Astrocyte (in vitro differentiated cells and primary cell): ENCODE results near the gene ADCY2. TPM values are rescaled to one million over a fixed set of nuclear protein-coding genes. Genes with fewer than 3 reads are reported as not detected.

Experiments used
- DNase-seq: peaks from one replicate; pipeline ENCODE4 v3.0.0-alpha.2; 2010; ENCODE audit warnings: low read depth
- FAIRE-seq: peaks from 2 replicates; lab custom pipeline; 2011; peaks lifted over from hg19 to GRCh38; lab: Jason Lieb, UNC
- H2AFZ ChIP-seq: 2 replicates; pipeline ENCODE4 v1.6.0; 2012; ENCODE audit warnings: low read depth, low read length, inconsistent platforms
- H3K27ac ChIP-seq: 2 replicates; pipeline ENCODE4 v1.5.1; 2011; ENCODE audit warnings: low read depth, low read length, inconsistent platforms
- H3K27me3 ChIP-seq: 2 replicates; pipeline ENCODE4 v1.6.0; 2011; ENCODE audit warnings: low read length, inconsistent platforms; ENCODE audit not compliant: insufficient read depth
- H3K36me3 ChIP-seq: 2 replicates; pipeline ENCODE4 v1.5.1; 2011; ENCODE audit warnings: low read length, inconsistent platforms; ENCODE audit not compliant: insufficient read depth
- H3K4me1 ChIP-seq: 2 replicates; pipeline ENCODE4 v1.5.1; 2011; ENCODE audit warnings: low read length, inconsistent platforms; ENCODE audit not compliant: insufficient read depth
- H3K4me2 ChIP-seq: 2 replicates; pipeline ENCODE4 v1.6.0; 2012; ENCODE audit warnings: low read length, inconsistent platforms
- H3K4me3 ChIP-seq: 2 replicates; pipeline ENCODE4 v1.5.1; 2011; ENCODE audit warnings: low read depth, mild to moderate bottlenecking, low read length, inconsistent platforms; ENCODE audit not compliant: insufficient read depth
- H3K79me2 ChIP-seq: 2 replicates; pipeline ENCODE4 v1.6.0; 2012; ENCODE audit warnings: mild to moderate bottlenecking, low read length, inconsistent platforms; ENCODE audit not compliant: insufficient read depth
- H3K9ac ChIP-seq: 2 replicates; pipeline ENCODE4 v1.6.0; 2012; ENCODE audit warnings: mild to moderate bottlenecking, low read length, inconsistent platforms
- H3K9me3 ChIP-seq: 2 replicates; pipeline ENCODE4 v1.5.1; 2012; ENCODE audit warnings: low read depth, mild to moderate bottlenecking, low read length, inconsistent platforms; ENCODE audit not compliant: insufficient read depth
- H4K20me1 ChIP-seq: 2 replicates; pipeline ENCODE4 v1.6.0; 2012; ENCODE audit warnings: low read length, inconsistent platforms; ENCODE audit not compliant: insufficient read depth
- H3K27ac Mint-ChIP-seq: one replicate; pipeline ENCODE4 v1.8.0; 2021; ENCODE audit warnings: mild to moderate bottlenecking, mixed read lengths; ENCODE audit not compliant: unreplicated experiment
- H3K27me3 Mint-ChIP-seq: one replicate; pipeline ENCODE4 v1.8.0; 2021; ENCODE audit warnings: low read depth, mixed read lengths; ENCODE audit not compliant: unreplicated experiment
- H3K36me3 Mint-ChIP-seq: one replicate; pipeline ENCODE4 v1.8.0; 2021; ENCODE audit warnings: low read depth, mixed read lengths; ENCODE audit not compliant: unreplicated experiment
- H3K4me1 Mint-ChIP-seq: one replicate; pipeline ENCODE4 v1.8.0; 2021; ENCODE audit warnings: low read depth, mixed read lengths; ENCODE audit not compliant: unreplicated experiment
- H3K4me3 Mint-ChIP-seq: one replicate; pipeline ENCODE4 v1.8.0; 2021; ENCODE audit warnings: mild to moderate bottlenecking, moderate library complexity, mixed read lengths; ENCODE audit not compliant: unreplicated experiment
- H3K9me3 Mint-ChIP-seq: one replicate; pipeline ENCODE4 v1.8.0; 2021; ENCODE audit warnings: mild to moderate bottlenecking, mixed read lengths; ENCODE audit not compliant: unreplicated experiment
- EZH2 ChIP-seq: IDR thresholded peaks from 2 replicates; pipeline ENCODE4 v1.6.1; 2012; ENCODE audit warnings: mild to moderate bottlenecking, low read length, inconsistent platforms; ENCODE audit not compliant: insufficient read depth
- total RNA-seq: library from RNA; stranded (reverse); gene quantifications from 2 replicates; pipeline ENCODE4 v1.2.1, GENCODE V29; 2021
- TF ChIP-seq, protein P1 (sequence below): IDR thresholded peaks from 2 replicates; pipeline ENCODE4 v1.5.1; 2011; ENCODE audit warnings: low read depth, mild to moderate bottlenecking, inconsistent platforms, low read length, moderate library complexity; ENCODE audit not compliant: insufficient read depth

ADCY2 gene
- total RNA-seq, 1 donor from 2014 or later = 5.7 TPM

DNA sequence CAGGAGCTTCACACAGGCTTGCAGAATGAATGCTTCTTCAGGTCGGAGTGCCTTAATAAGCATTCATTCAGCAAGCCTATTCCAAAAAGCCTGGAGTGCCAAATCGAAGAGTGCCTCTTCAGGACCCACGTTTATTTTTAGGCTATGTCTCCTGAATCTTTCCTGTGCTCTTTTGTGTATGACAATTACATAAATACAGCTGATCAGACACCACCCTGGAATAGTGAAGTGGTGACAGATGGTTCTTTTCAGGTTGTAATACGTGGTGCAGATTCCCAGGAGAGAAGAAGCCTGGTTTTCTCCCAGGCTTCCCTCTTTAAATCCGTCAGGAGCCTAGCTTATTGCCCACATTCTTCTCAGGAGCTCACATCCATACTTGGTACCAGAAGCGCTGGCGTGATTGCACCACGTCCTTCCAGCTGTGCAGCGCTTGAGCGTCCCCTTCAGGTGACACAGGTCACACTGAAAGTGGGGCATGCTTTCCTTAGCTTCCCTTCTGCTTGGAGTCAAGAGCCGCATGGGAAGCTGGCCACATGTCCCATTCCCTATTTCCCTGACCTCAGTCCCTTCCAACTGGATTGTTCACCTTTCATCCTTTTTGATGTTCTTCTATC, 123.1 kb downstream of the ADCY2 start:
- H3K79me2 ChIP-seq = no peaks in the 10 kb centered on the region
- H3K4me2 ChIP-seq = no peak overlapping the region
- H3K27me3 Mint-ChIP-seq = no peaks in the 10 kb centered on the region
- no peak overlapping the region for H3K4me3 Mint-ChIP-seq
- no peak overlapping the region for H2AFZ ChIP-seq
- DNase-seq (no peak), FAIRE-seq (no peak)
- H3K4me1 ChIP-seq = no peaks in the 10 kb centered on the region
- no peak overlapping the region for H3K4me3 ChIP-seq
- no peaks in the 10 kb centered on the region for H4K20me1 ChIP-seq
- H3K4me1 Mint-ChIP-seq = no peaks in the 10 kb centered on the region
- H3K9me3 Mint-ChIP-seq = peaks cover 6% of the 10 kb centered on the region
- no peak overlapping the region for H3K27ac ChIP-seq
- H3K9ac ChIP-seq = no peak overlapping the region
- peaks cover 3% of the 10 kb centered on the region for H3K9me3 ChIP-seq
- no peak overlapping the region for H3K27ac Mint-ChIP-seq
- TF ChIP-seq EZH2 = no peak
- TF ChIP-seq, protein P1, sequence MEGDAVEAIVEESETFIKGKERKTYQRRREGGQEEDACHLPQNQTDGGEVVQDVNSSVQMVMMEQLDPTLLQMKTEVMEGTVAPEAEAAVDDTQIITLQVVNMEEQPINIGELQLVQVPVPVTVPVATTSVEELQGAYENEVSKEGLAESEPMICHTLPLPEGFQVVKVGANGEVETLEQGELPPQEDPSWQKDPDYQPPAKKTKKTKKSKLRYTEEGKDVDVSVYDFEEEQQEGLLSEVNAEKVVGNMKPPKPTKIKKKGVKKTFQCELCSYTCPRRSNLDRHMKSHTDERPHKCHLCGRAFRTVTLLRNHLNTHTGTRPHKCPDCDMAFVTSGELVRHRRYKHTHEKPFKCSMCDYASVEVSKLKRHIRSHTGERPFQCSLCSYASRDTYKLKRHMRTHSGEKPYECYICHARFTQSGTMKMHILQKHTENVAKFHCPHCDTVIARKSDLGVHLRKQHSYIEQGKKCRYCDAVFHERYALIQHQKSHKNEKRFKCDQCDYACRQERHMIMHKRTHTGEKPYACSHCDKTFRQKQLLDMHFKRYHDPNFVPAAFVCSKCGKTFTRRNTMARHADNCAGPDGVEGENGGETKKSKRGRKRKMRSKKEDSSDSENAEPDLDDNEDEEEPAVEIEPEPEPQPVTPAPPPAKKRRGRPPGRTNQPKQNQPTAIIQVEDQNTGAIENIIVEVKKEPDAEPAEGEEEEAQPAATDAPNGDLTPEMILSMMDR = no peak
- no peaks in the 10 kb centered on the region for H3K27me3 ChIP-seq
- H3K36me3 ChIP-seq = no peaks in the 10 kb centered on the region
- no peaks in the 10 kb centered on the region for H3K36me3 Mint-ChIP-seq

DNA sequence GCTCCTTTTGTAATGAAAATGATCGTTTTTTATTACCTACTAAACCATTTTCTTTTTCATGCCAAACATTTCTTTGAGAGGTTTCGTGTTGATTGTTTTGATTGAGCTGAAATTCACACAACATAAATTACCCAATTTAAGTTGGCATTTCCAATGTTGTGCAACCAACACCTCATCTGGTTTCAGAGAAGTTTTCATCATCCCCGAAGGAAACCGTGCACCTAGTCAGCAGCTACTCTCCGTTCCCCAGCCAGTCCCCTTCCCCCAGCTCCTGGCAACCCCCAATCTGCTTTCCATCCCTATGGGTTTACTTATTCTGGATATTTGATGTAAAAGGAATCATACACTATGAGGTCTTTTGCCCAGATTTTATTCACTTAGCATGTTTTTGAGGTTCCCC, 123.6 kb downstream of the ADCY2 start:
- H3K4me1 ChIP-seq = no peaks in the 10 kb centered on the region
- no peak overlapping the region for H3K9ac ChIP-seq
- H3K79me2 ChIP-seq = no peaks in the 10 kb centered on the region
- H3K27ac ChIP-seq = no peak overlapping the region
- no peaks in the 10 kb centered on the region for H3K36me3 ChIP-seq
- no peaks in the 10 kb centered on the region for H4K20me1 ChIP-seq
- no peak overlapping the region for H3K4me2 ChIP-seq
- DNase-seq (no peak), FAIRE-seq (no peak)
- Mint-ChIP-seq H3K4me1 (no peaks in the 10 kb centered on the region), H3K27me3 (no peaks in the 10 kb centered on the region), H3K27ac (no peak overlapping the region), H3K4me3 (no peak overlapping the region), H3K36me3 (no peaks in the 10 kb centered on the region), H3K9me3 (peaks cover 6% of the 10 kb centered on the region)
- H2AFZ ChIP-seq = no peak overlapping the region
- H3K27me3 ChIP-seq = no peaks in the 10 kb centered on the region
- H3K4me3 ChIP-seq = no peak overlapping the region
- TF ChIP-seq, protein P1 = no peak
- TF ChIP-seq EZH2 = no peak
- peaks cover 3% of the 10 kb centered on the region for H3K9me3 ChIP-seq

DNA sequence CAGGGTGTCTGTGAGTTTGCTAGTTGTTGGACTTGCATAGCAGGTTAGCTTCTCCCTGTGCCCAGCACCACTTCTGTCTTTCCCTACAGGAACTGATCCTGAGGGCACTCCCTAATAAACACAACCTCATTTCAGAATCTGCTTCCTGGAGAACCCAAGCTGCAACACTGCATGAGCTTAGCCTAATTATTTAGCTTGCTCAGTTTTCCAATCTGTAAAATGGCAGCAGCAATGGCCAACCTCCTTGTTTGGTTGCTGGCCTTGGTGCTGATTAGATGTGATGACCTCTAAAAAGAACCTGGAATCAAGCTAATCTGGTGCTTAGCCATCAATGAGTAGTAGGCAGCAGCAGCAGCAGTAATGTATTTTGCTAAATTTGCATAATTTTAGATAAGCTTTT, 133.9 kb downstream of the ADCY2 start:
- Histone ChIP-seq H2AFZ (no peak overlapping the region), H3K4me1 (no peaks in the 10 kb centered on the region), H3K9ac (no peak overlapping the region), H3K27me3 (no peaks in the 10 kb centered on the region), H3K79me2 (no peaks in the 10 kb centered on the region), H4K20me1 (no peaks in the 10 kb centered on the region), H3K36me3 (no peaks in the 10 kb centered on the region), H3K9me3 (peaks cover 3% of the 10 kb centered on the region), H3K4me2 (no peak overlapping the region), H3K27ac (no peak overlapping the region), H3K4me3 (no peak overlapping the region)
- H3K36me3 Mint-ChIP-seq = no peaks in the 10 kb centered on the region
- H3K9me3 Mint-ChIP-seq = no peaks in the 10 kb centered on the region
- TF ChIP-seq EZH2 = no peak
- no peaks in the 10 kb centered on the region for H3K27me3 Mint-ChIP-seq
- no peak overlapping the region for H3K4me3 Mint-ChIP-seq
- no peak overlapping the region for H3K27ac Mint-ChIP-seq
- FAIRE-seq = no peak
- H3K4me1 Mint-ChIP-seq = peaks cover 6% of the 10 kb centered on the region
- no peak for DNase-seq
